Loucy (cell line): ENCODE measurements around the gene KDSR.
A peak's percentile ranks its signal among the peaks of the same experiment; 100 is the strongest.

Source experiments
- H2AFZ ChIP-seq: fragments of 200-600 bp; sonication (generic); 2 replicates; pipeline ENCODE4 v1.6.0; 2016; ENCODE audit warnings: antibody characterized with exemption, mild to moderate bottlenecking, low read length, moderate library complexity
- H3F3A ChIP-seq: fragments of 200-600 bp; 2 replicates; pipeline ENCODE4 v1.6.0; 2016; ENCODE audit warnings: antibody characterized with exemption, low read depth, mild to moderate bottlenecking
- H3K27me3 ChIP-seq: fragments of 200-600 bp; sonication (generic); 2 replicates; pipeline ENCODE4 v1.6.1; 2014; ENCODE audit warnings: low read length, mild to moderate bottlenecking; ENCODE audit not compliant: insufficient read depth, poor library complexity, severe bottlenecking
- H3K36me3 ChIP-seq: fragments of 200-600 bp; sonication (generic); 2 replicates; pipeline ENCODE4 v1.6.1; 2016; ENCODE audit warnings: low read length; ENCODE audit not compliant: insufficient read depth
- H3K4me1 ChIP-seq: fragments of 200-600 bp; sonication (generic); 2 replicates; pipeline ENCODE4 v1.5.1; 2014; ENCODE audit warnings: low read length, mild to moderate bottlenecking; ENCODE audit not compliant: insufficient read depth, poor library complexity, severe bottlenecking
- H3K4me2 ChIP-seq: fragments of 200-600 bp; sonication (generic); 2 replicates; pipeline ENCODE4 v1.6.0; 2014; ENCODE audit warnings: antibody characterized with exemption, low read length, low read depth, mild to moderate bottlenecking; ENCODE audit not compliant: poor library complexity, severe bottlenecking
- H3K4me3 ChIP-seq: fragments of 200-600 bp; sonication (generic); 2 replicates; pipeline ENCODE4 v1.5.1; 2014; ENCODE audit warnings: low read length, mild to moderate bottlenecking, mixed read lengths; ENCODE audit not compliant: poor library complexity, severe bottlenecking
- H3K79me2 ChIP-seq: fragments of 200-600 bp; sonication (generic); 2 replicates; pipeline ENCODE4 v1.6.1; 2014; ENCODE audit warnings: low read length; ENCODE audit not compliant: insufficient read depth
- H3K9ac ChIP-seq: fragments of 200-600 bp; sonication (generic); 2 replicates; pipeline ENCODE4 v1.6.0; 2014; ENCODE audit warnings: mild to moderate bottlenecking, low read depth, low read length, moderate library complexity; ENCODE audit not compliant: poor library complexity, severe bottlenecking
- H3K9me2 ChIP-seq: fragments of 200-600 bp; sonication (generic); replicated peaks from 2 replicates; pipeline ENCODE4 v1.6.1; 2016; ENCODE audit warnings: low read depth, low read length, mixed read lengths
- H3K9me3 ChIP-seq: fragments of 200-600 bp; sonication (generic); 2 replicates; pipeline ENCODE4 v1.6.1; 2014; ENCODE audit warnings: mild to moderate bottlenecking, antibody characterized with exemption, low read length, low read depth; ENCODE audit not compliant: insufficient read depth
- H4K20me1 ChIP-seq: fragments of 200-600 bp; sonication (generic); 2 replicates; pipeline ENCODE4 v1.6.0; 2014; ENCODE audit warnings: antibody characterized with exemption, low read length, mild to moderate bottlenecking; ENCODE audit not compliant: insufficient read depth, poor library complexity, severe bottlenecking
- EZH2phosphoT487 ChIP-seq: fragments of 200-600 bp; IDR thresholded peaks from 2 replicates; pipeline ENCODE4 v1.6.1; 2018; ENCODE audit warnings: antibody characterized with exemption, mild to moderate bottlenecking, moderate library complexity, borderline replicate concordance
- TF ChIP-seq, protein P1 (sequence below): fragments of 200-600 bp; sonication (generic); conservative IDR thresholded peaks from 2 replicates; pipeline ENCODE4 v1.5.1; 2014; ENCODE audit warnings: mild to moderate bottlenecking, antibody characterized with exemption, low read length

The KDSR gene, protein sequence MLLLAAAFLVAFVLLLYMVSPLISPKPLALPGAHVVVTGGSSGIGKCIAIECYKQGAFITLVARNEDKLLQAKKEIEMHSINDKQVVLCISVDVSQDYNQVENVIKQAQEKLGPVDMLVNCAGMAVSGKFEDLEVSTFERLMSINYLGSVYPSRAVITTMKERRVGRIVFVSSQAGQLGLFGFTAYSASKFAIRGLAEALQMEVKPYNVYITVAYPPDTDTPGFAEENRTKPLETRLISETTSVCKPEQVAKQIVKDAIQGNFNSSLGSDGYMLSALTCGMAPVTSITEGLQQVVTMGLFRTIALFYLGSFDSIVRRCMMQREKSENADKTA

DNA sequence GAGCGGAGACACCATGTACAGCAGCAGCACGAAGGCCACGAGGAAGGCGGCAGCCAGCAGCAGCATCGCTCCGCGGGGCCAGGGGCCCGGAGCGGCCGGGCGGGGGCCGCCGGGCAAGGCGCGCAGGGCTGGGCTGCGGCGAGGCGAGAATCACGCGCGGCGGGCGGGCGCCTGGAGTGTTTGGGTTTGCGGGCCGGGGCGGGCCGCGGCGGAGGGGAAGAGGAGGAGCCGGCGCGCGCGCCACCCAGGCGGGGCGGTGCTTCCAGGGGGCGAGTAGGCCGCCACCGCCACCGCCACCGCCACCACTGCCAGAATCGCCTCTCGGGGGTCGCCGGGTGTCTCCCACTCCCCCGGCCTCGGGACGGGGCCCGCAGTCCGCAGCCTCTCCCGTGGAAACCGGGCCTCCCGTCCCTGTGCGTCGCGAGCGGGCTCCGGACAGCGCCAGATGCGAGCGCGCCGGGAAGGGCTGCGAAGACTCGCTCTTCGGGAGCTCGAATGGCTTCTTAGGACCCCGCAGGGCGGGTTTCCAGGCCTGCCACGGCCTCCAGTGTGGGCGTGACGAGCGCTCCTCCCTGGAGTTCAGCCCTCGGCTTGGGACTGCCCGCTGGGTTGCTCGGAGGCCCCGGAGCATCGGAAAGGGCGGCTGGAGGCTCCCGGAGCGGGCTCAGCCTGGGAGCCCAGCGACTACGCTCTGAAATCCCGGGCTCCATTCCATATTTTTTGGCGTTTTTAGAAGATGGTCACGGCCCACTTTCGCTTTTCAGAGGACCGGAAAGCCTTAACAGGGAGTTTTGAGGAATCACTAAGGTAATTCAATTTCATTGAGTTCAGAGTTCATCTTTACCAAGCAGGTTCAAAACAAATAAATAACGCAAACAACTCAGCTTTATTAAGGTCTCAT is at the start of gene KDSR:
KDSR (minus strand) TSS at position 154 of the 901 bp plus-strand sequence; CDS start at position 66, 88 bp downstream.
- Histone ChIP-seq H3K9me2 (no peaks in the 10 kb centered on the region), H3K4me1 (peaks cover 24% of the 10 kb centered on the region), H3K79me2 (peaks cover 21% of the 10 kb centered on the region; the same call in 1 of the 2 replicates), H3K36me3 (peaks cover under 1% of the 10 kb centered on the region; the same call in 1 of the 2 replicates), H3K4me3 (peak within 1 kb of the TSS; percentile 84), H2AFZ (peak within 1 kb of the TSS; percentile 87), H3K4me2 (peak within 1 kb of the TSS; percentile 99), H3K9me3 (no peaks in the 10 kb centered on the region), H3K9ac (peak within 1 kb of the TSS; percentile 73), H3F3A (no peaks in the 10 kb centered on the region), H3K27me3 (no peaks in the 10 kb centered on the region), H4K20me1 (peaks cover 25% of the 10 kb centered on the region)
- TF ChIP-seq, protein P1, sequence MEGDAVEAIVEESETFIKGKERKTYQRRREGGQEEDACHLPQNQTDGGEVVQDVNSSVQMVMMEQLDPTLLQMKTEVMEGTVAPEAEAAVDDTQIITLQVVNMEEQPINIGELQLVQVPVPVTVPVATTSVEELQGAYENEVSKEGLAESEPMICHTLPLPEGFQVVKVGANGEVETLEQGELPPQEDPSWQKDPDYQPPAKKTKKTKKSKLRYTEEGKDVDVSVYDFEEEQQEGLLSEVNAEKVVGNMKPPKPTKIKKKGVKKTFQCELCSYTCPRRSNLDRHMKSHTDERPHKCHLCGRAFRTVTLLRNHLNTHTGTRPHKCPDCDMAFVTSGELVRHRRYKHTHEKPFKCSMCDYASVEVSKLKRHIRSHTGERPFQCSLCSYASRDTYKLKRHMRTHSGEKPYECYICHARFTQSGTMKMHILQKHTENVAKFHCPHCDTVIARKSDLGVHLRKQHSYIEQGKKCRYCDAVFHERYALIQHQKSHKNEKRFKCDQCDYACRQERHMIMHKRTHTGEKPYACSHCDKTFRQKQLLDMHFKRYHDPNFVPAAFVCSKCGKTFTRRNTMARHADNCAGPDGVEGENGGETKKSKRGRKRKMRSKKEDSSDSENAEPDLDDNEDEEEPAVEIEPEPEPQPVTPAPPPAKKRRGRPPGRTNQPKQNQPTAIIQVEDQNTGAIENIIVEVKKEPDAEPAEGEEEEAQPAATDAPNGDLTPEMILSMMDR: no peak
- TF ChIP-seq EZH2phosphoT487: no peak

DNA sequence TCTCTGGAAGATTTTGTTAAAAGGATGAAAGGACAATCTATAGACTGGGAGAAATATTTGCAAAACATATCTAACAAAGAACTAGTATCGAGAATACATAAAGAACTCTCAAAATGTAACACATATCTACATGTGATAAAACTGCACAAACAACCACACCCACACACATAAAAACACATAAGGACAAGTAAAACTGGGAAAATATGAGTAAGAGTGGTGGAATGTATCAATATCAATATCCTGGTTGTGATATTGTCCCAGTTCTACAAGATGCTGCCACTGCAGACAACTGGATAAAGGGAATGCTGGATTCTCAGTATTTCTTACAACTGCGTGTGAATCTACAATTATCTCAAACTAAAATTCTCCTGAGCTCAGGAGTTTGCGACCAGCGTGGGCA is 45.9 kb upstream of the KDSR start:
- Histone ChIP-seq H3K4me1 (peaks cover 34% of the 10 kb centered on the region), H3K4me2 (peak overlapping the region; percentile 15), H3K36me3 (peaks cover 40% of the 10 kb centered on the region), H3K9me2 (no peaks in the 10 kb centered on the region), H3K4me3 (no peak overlapping the region), H3F3A (0 out of 2 replicates have a peak, but pooled peaks cover 5% of the 10 kb centered on the region), H3K27me3 (no peaks in the 10 kb centered on the region), H2AFZ (no peak overlapping the region), H4K20me1 (peaks cover 32% of the 10 kb centered on the region), H3K79me2 (peaks cover 71% of the 10 kb centered on the region), H3K9ac (no peak overlapping the region), H3K9me3 (no peaks in the 10 kb centered on the region)
- no peak for TF ChIP-seq EZH2phosphoT487
- TF ChIP-seq, protein P1: no peak

DNA sequence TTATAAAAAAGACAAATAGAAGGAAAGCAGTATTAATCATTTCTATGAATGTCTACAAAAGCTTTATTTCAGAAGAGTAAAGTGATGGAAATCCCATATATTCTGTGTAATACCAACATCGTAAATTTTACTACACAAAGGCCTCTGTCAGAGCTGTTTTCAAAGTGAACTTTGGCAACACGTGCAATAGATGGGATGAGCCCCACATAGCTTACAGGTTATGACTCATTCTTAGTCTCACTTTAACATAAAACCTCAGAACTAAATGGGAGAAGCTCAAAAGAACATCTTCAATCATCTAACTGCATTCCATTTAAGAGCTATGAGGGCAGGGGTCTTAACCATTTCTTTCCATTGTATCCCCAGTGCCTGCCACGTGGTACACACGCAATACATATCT is 43.8 kb upstream of the KDSR start:
- Histone ChIP-seq H3K9me3 (no peaks in the 10 kb centered on the region), H3K79me2 (peaks cover 54% of the 10 kb centered on the region), H4K20me1 (peaks cover 25% of the 10 kb centered on the region), H2AFZ (no peak overlapping the region), H3K27me3 (no peaks in the 10 kb centered on the region), H3K36me3 (peaks cover 60% of the 10 kb centered on the region), H3K4me1 (peaks cover 30% of the 10 kb centered on the region), H3K4me3 (no peak overlapping the region), H3K9ac (no peak overlapping the region), H3K4me2 (peak overlapping the region; percentile 12), H3F3A (0 out of 2 replicates have a peak, but pooled peaks cover 5% of the 10 kb centered on the region), H3K9me2 (no peaks in the 10 kb centered on the region)
- TF ChIP-seq, protein P1: no peak
- TF ChIP-seq EZH2phosphoT487: no peak
